ENCODE data around the gene PLEKHH3. TPM values are rescaled to one million over a fixed set of nuclear protein-coding genes. Genes with fewer than 3 reads are reported as not detected.

PLEKHH3 gene
- total RNA-seq, 1 donor from 2014 or later, result 0.52 TPM

GRCh38 chr17:42682722-42683403 lies 6.1 kb upstream of the PLEKHH3 start:
- DNase-seq (ENCODE audit: low spot score), result no peak
- Mint-ChIP-seq H3K27me3 (ENCODE audit: insufficient read depth) (peaks cover 35% of the 10 kb centered on the region), H3K27ac (peak overlapping the region; percentile 52), H3K4me1 (ENCODE audit: low read depth) (peaks cover 44% of the 10 kb centered on the region), H3K9me3 (no peaks in the 10 kb centered on the region), H3K4me3 (peak overlapping the region; percentile 75), H3K36me3 (ENCODE audit: low read depth) (peaks cover 3% of the 10 kb centered on the region)
- intact Hi-C loops (cut with micrococcal nuclease), result no loop called here

DNA sequence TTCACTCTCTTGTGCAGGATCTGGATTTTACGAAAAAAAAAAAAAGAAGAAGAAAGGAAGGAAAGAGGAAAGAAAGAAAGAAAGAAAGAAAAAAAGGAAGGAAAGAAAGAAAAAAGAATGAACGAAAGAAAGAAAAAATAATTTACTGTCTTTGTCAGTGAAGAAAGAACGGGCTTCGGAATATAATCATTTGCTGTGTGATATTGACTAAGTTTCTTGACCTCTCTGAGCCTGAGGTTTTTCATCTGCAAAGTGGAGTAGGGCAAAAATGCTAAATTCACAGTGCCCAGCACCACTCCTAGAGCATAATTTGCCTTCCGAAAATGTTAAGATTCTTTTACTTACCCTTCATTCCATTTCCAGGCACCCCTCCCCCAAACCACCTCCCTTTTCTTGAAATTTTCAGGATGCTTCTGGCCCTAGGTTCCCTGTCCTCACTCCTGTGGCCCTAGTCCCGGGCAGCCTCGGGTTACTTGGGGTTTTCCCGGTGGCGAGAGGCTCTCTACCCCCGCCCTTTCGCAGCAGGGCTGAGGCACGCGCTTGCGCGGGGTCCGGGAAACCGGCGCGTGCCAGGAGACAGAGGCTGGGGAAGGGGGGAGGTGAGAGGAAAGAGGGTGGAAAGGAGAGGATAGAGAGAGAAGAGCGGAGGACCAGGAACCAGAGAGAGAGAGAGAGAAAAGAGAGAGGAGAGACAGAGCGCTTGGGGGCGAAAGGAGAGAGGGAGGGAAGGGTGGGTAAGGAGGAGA lies 5.4 kb upstream of the PLEKHH3 start, which contains the start of gene CNTNAP1:
Gene CNTNAP1, plus strand, starts transcription at position 556 of the 746 bp plus-strand sequence. CDS start 299 bp downstream, outside the sequence.
- H3K27me3 Mint-ChIP-seq (ENCODE audit: insufficient read depth), result peaks cover 35% of the 10 kb centered on the region
- H3K4me3 Mint-ChIP-seq, result peak within 1 kb of the TSS; percentile 75
- DNase-seq (ENCODE audit: low spot score), result no peak
- peak within 1 kb of the TSS; percentile 63 for H3K27ac Mint-ChIP-seq
- peaks cover 3% of the 10 kb centered on the region for H3K36me3 Mint-ChIP-seq (ENCODE audit: low read depth)
- peaks cover 51% of the 10 kb centered on the region for H3K4me1 Mint-ChIP-seq (ENCODE audit: low read depth)
- intact Hi-C loops (cut with micrococcal nuclease), result no loop called here
- H3K9me3 Mint-ChIP-seq, result no peaks in the 10 kb centered on the region

DNA sequence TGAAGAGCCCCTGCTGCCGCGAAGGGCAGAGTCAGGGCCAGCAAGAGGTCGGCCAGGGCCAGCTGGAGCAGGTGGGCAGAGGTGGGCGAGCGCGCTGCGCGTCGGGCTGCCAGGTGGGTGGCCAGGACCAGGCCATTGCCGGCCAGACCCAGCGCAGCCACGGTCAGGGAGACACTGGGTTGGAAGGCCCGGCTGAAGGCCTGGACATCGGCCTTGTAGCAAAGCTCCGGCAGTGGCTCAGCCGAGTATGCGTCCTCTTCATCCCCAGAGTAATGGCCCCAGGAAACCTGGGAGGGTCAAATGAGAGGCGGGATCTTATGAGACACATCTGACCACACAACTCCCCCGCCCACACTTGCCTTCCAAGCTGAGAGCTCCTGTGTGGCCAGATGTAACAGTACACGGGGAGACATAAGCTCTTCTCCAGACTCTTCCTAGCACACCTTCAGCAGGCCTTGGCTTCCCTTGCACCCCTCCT lies 3.6 kb upstream of the PLEKHH3 start:
- H3K4me1 Mint-ChIP-seq (ENCODE audit: low read depth), result peaks cover 55% of the 10 kb centered on the region
- H3K4me3 Mint-ChIP-seq, result peak overlapping the region; percentile 47
- no peak overlapping the region for H3K27ac Mint-ChIP-seq
- intact Hi-C loops (cut with micrococcal nuclease), result no loop called here
- H3K27me3 Mint-ChIP-seq (ENCODE audit: insufficient read depth), result peaks cover 37% of the 10 kb centered on the region
- H3K36me3 Mint-ChIP-seq (ENCODE audit: low read depth), result peaks cover 2% of the 10 kb centered on the region
- no peaks in the 10 kb centered on the region for H3K9me3 Mint-ChIP-seq
- DNase-seq (ENCODE audit: low spot score), result no peak

GRCh38 chr17:42679492-42680330 lies 2.9 kb upstream of the PLEKHH3 start:
- H3K27ac Mint-ChIP-seq, result peak overlapping the region; percentile 83

DNA sequence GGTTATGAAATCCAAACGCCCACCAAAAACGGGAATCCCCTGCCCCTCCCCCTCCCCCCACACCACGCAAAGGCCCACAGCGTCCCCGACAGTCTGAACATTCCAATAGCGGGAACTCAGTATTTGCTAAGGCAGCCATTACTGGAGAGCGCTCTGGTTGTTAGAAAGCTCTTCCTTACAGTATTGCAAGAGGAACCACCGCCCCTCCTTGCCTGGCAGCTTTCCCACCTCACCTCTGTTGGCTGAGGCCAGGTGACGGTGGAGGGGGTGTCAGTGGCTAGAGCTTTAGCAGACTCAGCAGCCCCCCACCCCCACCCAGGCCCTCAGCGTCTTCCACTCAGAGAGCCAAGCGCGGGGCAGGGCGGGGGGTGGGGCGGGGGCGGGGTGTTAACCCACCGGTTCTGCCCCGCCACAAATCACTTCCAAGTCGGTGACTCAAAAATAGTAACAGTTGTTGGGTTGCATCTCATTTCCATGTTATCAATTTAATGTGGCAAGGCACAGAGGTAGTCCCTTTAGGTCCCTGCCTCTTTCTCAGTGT lies 2.2 kb upstream of the PLEKHH3 start:
- Mint-ChIP-seq H3K36me3 (ENCODE audit: low read depth) (peaks cover 2% of the 10 kb centered on the region), H3K4me1 (ENCODE audit: low read depth) (peaks cover 64% of the 10 kb centered on the region), H3K27ac (peak overlapping the region; percentile 90), H3K9me3 (no peaks in the 10 kb centered on the region), H3K27me3 (ENCODE audit: insufficient read depth) (peaks cover 42% of the 10 kb centered on the region), H3K4me3 (peak overlapping the region; percentile 87)
- intact Hi-C loops (cut with micrococcal nuclease), result loop anchor here (1.0 to 5.0 kb wide), 9 partner anchors 9 to 343 kb away; partner anchors contain the start of genes BECN1, RPL27, TUBG2 and VAT1
- no peak for DNase-seq (ENCODE audit: low spot score)

More at GRCh38 chr17:42679492-42680330, 2.9 kb upstream of the PLEKHH3 start:
- Mint-ChIP-seq H3K9me3 (no peaks in the 10 kb centered on the region), H3K4me1 (ENCODE audit: low read depth) (peaks cover 57% of the 10 kb centered on the region), H3K36me3 (ENCODE audit: low read depth) (peaks cover 2% of the 10 kb centered on the region), H3K27me3 (ENCODE audit: insufficient read depth) (peaks cover 41% of the 10 kb centered on the region), H3K4me3 (peak overlapping the region; percentile 58)
- peak; percentile 74 for DNase-seq (ENCODE audit: low spot score)
- intact Hi-C loops (cut with micrococcal nuclease), result loop anchor here (1.0 to 5.0 kb wide), 7 partner anchors 21 to 343 kb away; partner anchors contain the start of genes BECN1, RPL27, TUBG2 and VAT1

- Mint-ChIP-seq H3K4me1 (ENCODE audit: low read depth) (peaks cover 59% of the 10 kb centered on the region), H3K9me3 (no peaks in the 10 kb centered on the region), H3K36me3 (ENCODE audit: low read depth) (peaks cover 2% of the 10 kb centered on the region), H3K27ac (peak overlapping the region; percentile 90), H3K4me3 (peak overlapping the region; percentile 87), H3K27me3 (ENCODE audit: insufficient read depth) (peaks cover 36% of the 10 kb centered on the region)
- intact Hi-C loops (cut with micrococcal nuclease), result loop anchor here (1.0 to 5.0 kb wide), 7 partner anchors 8 to 344 kb away; partner anchors contain the start of genes BECN1, RETREG3, TUBG1 and TUBG2
- DNase-seq (ENCODE audit: low spot score), result peak; percentile 77
Measured at GRCh38 chr17:42677921-42678781, 1.4 kb upstream of the PLEKHH3 start.

- H3K4me1 Mint-ChIP-seq (ENCODE audit: low read depth), result peaks cover 50% of the 10 kb centered on the region
- DNase-seq (ENCODE audit: low spot score), result peak; percentile 97
- peak overlapping the region; percentile 87 for H3K4me3 Mint-ChIP-seq
- no peaks in the 10 kb centered on the region for H3K9me3 Mint-ChIP-seq
- peak overlapping the region; percentile 83 for H3K27ac Mint-ChIP-seq
- H3K36me3 Mint-ChIP-seq (ENCODE audit: low read depth), result no peaks in the 10 kb centered on the region
- intact Hi-C loops (cut with micrococcal nuclease), result loop anchor here (1.0 to 5.0 kb wide), 3 partner anchors 68 to 345 kb away; partner anchors contain the start of genes RETREG3, TUBG1, VAT1 and VPS25
- peaks cover 36% of the 10 kb centered on the region for H3K27me3 Mint-ChIP-seq (ENCODE audit: insufficient read depth)
Measured at GRCh38 chr17:42677012-42677857, 441 bp upstream of the PLEKHH3 start.

GRCh38 chr17:42675965-42676423 lies 800 bp downstream of the PLEKHH3 start:
- Mint-ChIP-seq H3K27me3 (ENCODE audit: insufficient read depth) (peaks cover 35% of the 10 kb centered on the region), H3K27ac (no peak overlapping the region), H3K4me1 (ENCODE audit: low read depth) (peaks cover 46% of the 10 kb centered on the region), H3K4me3 (peak overlapping the region; percentile 72), H3K9me3 (no peaks in the 10 kb centered on the region), H3K36me3 (ENCODE audit: low read depth) (no peaks in the 10 kb centered on the region)
- no peak for DNase-seq (ENCODE audit: low spot score)
- intact Hi-C loops (cut with micrococcal nuclease), result loop anchor here (5.0 kb wide), 2 partner anchors 96 to 346 kb away; partner anchors contain the start of genes VAT1 and VPS25

- H3K4me3 Mint-ChIP-seq, result peak overlapping the region; percentile 72
- intact Hi-C loops (cut with micrococcal nuclease), result loop anchor here (5.0 kb wide), 2 partner anchors 97 to 347 kb away; partner anchors contain the start of genes VAT1 and VPS25
- peaks cover 39% of the 10 kb centered on the region for H3K27me3 Mint-ChIP-seq (ENCODE audit: insufficient read depth)
- DNase-seq (ENCODE audit: low spot score), result no peak
- no peak overlapping the region for H3K27ac Mint-ChIP-seq
- H3K4me1 Mint-ChIP-seq (ENCODE audit: low read depth), result peaks cover 50% of the 10 kb centered on the region
- H3K9me3 Mint-ChIP-seq, result no peaks in the 10 kb centered on the region
- H3K36me3 Mint-ChIP-seq (ENCODE audit: low read depth), result no peaks in the 10 kb centered on the region
Measured at GRCh38 chr17:42675348-42675964, 1.3 kb downstream of the PLEKHH3 start.

- Mint-ChIP-seq H3K4me3 (peak overlapping the region; percentile 26), H3K4me1 (ENCODE audit: low read depth) (peaks cover 53% of the 10 kb centered on the region), H3K36me3 (ENCODE audit: low read depth) (no peaks in the 10 kb centered on the region), H3K27ac (no peak overlapping the region), H3K27me3 (ENCODE audit: insufficient read depth) (peaks cover 42% of the 10 kb centered on the region), H3K9me3 (no peaks in the 10 kb centered on the region)
- intact Hi-C loops (cut with micrococcal nuclease), result loop anchor here (5.0 kb wide), 3 partner anchors 97 to 347 kb away; partner anchors contain the start of genes VAT1, VPS25 and WNK4
- no peak for DNase-seq (ENCODE audit: low spot score)
Measured at GRCh38 chr17:42674755-42675347, 1.9 kb downstream of the PLEKHH3 start.
